ENCODE measurements around the gene ACTRT2.

ACTRT2 gene

GRCh38 chr1:3019516-3020051 lies 1.7 kb upstream of the ACTRT2 start:
- DNase-seq = no peak

DNA sequence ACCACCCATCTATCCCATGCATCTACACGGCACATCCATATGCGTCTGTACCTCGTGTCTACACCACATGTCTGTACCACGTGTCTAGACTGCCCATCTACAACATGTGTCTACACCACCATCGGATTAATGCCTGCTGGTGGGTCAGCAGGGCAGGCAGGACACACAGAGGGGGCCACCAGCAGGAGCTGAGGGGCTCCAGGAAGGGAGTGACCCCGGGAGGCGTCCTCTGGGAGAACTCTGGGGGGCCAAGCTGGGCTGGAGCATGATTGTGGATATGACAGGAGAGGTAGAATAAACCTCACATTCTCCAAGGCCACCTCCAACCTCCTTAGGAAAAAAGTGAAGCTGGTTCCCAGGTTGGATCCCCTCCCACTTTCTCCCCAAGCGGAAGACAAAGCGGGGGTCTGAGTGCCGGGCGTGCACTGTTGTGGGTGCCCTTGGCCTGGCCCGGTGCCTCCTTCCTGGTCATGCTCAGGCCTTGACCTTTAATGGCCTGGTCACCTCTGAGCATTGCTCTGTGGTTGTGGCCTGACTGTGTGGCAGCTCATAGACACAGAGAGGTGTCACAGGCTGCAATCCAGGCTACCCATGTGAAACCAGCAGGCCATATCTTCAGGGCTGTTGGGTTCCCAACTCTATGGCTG lies 881 bp upstream of the ACTRT2 start:
- no peak for DNase-seq

GRCh38 chr1:3021801-3022401 lies 634 bp downstream of the ACTRT2 start:
- DNase-seq = no peak

GRCh38 chr1:3022511-3022973 lies 1.3 kb downstream of the ACTRT2 start:
- no peak for DNase-seq

GRCh38 chr1:3022976-3023375 lies 1.7 kb downstream of the ACTRT2 start:
- DNase-seq = no peak

- DNase-seq = no peak
Observed at GRCh38 chr1:3024019-3024418, 2.8 kb downstream of the ACTRT2 start.

- no peak for DNase-seq
Observed at GRCh38 chr1:3024588-3024987, 3.3 kb downstream of the ACTRT2 start.

- DNase-seq = no peak
Observed at GRCh38 chr1:3026124-3026523, 4.9 kb downstream of the ACTRT2 start.

- DNase-seq = no peak
Observed at GRCh38 chr1:3026581-3027391, 5.5 kb downstream of the ACTRT2 start.

DNA sequence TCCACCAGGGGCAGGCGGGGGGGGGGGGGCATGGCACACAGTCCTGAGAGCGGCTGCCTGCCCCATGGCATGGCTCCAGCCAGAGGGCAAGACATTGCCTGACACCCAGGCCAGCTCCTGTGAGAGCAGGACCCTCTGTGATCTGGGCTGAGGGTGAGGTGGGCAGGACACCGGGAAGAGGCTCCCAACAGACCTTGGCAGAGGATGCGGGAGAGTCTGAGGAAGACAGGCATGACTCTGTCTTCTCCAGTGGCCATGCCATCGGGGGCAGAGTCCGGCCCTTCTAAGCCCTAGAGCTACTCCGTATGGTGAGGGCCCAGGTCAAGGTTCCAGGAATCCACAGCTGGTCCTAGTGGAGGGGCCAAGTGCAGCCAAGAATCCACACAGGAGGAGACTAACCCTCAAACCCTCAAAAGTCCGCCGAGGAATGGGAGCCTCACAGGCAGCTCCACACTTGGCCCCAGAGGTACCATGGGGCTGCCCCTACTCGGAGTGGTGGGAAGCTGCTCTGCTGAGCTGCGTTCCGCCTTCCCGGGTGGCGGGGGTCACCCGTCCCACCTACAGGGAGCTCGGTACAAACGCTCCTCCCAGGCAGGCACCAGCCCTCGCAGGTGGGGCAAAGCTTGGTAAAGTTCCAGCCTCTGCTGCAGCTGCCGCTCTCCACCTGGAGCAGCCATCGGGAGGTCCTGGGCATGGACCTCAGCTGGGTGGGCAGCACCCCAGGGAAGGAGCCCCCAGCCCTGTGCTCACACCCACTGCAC lies 6.5 kb downstream of the ACTRT2 start:
- no peak for DNase-seq

- DNase-seq = no peak
Observed at GRCh38 chr1:3028531-3029282, 7.4 kb downstream of the ACTRT2 start.

GRCh38 chr1:3029481-3029961 lies 8.3 kb downstream of the ACTRT2 start:
- no peak for DNase-seq

DNA sequence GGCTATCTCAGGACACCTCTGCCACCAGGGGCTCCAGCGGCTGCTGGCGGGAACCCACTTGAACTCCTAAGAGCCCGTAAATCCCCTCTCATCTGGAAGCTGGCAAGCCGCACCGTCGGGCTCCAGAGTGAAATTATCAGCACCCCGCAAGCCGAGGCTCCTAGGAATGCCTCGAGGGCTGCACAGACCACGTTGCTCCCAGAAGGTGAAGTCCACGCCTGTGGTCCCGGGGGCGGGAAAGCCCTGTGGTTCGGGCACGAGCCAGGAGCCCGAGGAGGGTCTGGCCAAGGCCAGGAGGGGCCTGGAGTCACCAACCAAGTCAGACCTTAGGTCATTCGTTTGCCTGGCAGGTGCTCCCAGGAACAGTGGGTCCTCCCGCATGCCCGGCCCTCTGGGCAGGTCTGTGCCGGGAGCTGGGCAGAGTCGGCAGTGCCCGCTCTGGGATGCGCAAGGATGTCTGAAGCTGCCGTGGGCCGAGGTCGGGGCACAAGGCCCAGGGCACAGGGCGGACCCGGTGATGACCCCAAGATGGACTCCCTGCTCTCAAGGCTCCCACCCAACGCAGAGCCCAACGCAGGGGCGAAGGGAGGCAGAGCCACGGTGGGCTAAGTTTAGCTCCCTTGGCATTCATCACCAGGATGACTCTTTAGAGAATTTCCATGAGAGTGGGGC lies 8.9 kb downstream of the ACTRT2 start:
- no peak for DNase-seq

DNA sequence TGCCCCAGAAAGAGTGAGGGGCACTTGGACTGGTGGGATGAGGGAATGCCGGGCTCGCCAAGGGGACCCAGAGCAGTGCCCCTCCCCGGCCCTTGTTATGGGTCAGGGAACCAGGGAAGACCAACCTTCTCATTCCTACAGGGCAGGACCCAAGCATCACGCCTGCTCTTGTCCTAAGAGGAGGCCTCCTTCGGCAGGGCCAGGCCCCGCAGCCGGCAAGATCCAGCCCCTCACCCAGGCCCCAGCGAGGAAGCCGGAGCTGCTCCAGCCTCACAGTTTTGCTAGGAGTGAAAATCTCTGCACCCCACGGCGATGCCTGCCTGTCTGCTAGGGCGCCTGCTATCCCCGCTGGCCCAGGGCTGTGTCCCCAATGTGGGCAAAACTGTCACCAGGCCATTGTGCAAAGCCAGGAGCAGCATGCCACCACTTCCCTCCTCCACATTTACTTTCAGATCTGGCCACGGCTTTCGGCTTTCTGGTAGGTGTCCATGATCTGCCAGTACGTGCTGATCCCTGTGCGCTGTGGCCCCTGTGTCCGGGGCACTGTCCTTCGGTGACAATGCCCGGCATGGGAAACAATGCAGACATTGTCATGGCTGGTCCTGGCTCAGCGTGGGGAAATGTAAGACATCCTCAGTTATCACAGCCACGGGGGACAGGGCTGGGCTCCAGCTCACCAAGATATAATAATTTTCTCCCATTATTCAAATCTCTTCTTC lies 9.6 kb downstream of the ACTRT2 start:
- DNase-seq = no peak

DNA sequence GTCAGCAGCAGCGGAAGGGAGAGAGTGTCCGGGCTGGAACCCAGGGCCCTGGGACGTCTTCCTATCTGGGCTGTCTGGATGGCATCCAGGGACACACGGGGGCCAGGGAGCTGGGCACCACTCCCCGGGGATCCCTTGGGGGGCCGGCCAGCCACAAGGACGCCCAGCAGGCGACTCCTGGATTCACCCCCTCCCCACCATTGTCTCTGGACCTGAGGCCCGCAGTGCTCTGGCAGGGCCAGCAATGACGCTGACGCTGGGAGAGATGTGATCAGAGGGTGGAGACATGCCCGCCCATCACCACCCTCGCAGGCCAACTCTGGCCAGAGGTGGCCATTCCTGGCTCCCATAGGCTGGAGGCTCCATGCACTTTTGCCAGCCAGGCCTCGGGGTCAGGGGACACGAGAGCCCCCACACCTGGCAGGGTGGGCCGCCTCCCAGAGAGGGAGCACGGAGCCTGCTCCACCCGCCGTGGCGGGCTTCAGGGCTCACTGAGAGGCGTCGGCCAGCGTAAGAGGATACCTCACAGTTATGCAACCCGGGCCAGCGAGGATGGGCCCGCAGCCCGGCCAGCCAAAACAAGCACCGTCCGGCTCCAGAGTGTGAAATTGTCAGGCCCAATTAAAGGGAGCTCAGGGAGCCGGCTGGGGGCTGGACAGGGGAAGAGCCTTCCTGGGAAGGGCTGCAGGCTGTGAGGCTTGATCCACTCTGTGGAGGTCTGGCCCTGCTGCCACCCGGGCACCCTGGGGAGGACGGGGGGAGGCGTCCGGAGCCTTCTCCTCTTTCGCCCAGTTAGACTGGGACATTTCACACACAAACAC lies 10.3 kb downstream of the ACTRT2 start:
- no peak for DNase-seq

GRCh38 chr1:3032371-3033039 lies 11.2 kb downstream of the ACTRT2 start:
- no peak for DNase-seq

DNA sequence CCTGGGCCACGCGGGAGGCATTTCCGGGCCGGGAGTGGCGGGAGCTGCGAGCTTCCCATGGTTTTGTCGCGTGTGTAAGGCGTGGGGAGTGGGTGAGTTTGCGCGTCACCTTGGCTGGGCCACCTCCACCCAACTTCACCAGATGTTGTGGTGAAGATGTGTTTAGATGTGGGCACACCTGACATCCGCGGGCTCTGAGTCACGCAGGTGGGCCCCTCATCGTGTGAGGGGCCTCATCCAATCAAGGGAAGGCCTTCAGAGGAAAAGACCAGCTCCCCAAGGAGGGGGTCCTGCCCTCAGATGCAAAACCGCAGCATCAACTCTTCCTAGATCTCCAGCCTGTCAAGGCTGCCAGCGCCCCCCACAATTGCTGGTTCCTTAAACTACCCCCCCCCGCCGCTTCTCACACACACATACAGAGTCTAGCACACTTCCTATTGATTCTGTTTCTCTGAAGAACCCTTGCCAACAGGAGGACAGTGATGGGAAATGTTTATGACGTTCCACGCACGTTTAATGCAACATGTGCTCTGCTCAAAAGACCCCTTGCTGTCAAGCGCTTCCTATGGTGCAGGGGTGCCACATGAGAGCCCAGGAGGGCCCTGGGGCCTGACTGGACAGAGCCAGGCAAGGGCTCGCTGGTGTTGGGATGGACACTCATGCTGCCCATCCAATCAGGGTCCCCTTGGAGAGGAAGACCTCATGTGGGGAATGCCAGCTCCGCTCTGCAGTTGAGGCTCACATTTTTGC lies 11.9 kb downstream of the ACTRT2 start:
- DNase-seq = no peak

- no peak for DNase-seq
Observed at GRCh38 chr1:3033790-3034090, 12.5 kb downstream of the ACTRT2 start.

GRCh38 chr1:3034162-3034561 lies 12.9 kb downstream of the ACTRT2 start:
- DNase-seq = no peak
